HG03521 (cell line): ENCODE measurements around the gene ABHD6.
"Not testable (repeated sequence)": the region's sequence is repeated elsewhere in the genome, so short reads cannot be mapped to it uniquely, and the experiment has no call there.

Source experiments
- ATAC-seq: cut with Tn5 transposase; IDR thresholded peaks from one replicate; pipeline ENCODE4 v1.9.1; 2021; ENCODE audit warnings: mild to moderate bottlenecking, moderate library complexity; ENCODE audit not compliant: unreplicated experiment

Gene ABHD6

DNA sequence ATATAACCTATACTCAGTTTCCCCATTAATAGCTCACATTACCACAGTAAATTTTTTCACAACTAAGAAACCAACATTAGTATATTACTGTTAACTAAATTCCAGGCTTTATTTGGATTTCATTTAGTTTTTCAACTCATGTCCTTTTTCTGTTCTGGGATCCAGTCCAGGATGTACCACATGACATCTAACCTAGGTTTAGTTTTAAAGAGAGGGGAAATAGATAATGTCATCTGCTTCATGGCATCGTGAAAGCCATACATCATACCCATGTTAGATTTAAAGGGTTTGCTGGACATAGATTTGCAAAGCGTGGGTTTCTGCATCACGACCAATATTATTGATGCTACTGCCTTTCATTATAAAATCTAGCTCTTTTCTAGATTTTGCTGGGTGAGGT is 35.3 kb downstream of the ABHD6 start:
- ATAC-seq: no peak

- ATAC-seq: not testable (repeated sequence)
Observed at GRCh38 chr3:58273362-58273761, 35.8 kb downstream of the ABHD6 start.

DNA sequence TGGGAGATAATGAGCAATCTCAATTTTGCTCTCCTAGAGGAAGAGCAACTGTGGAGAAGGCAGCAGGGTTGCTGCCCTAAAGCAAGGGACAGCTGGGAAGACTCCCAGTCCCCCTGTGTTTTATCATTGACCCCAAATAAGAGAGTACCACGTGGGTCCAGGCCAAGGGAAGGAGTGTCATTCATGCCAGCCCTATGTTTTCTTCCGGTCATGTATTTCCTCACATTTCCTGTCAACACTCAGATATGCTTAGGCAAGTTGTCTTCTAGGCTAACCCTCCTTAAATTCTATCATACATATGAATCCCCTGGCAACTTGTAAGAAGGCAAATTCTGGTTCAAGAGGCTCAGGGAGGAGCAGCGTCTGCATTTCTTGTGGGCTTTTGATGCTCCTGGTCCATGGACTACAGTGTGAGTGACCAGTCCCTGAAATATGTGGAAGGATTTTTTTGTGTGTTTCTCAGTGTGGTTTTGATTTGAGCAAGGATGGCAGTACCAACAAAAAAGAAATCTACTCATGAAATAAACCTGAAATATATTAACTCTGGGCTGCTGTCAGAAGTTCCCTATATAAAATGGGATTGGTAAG is 36.5 kb downstream of the ABHD6 start:
- ATAC-seq: no peak

DNA sequence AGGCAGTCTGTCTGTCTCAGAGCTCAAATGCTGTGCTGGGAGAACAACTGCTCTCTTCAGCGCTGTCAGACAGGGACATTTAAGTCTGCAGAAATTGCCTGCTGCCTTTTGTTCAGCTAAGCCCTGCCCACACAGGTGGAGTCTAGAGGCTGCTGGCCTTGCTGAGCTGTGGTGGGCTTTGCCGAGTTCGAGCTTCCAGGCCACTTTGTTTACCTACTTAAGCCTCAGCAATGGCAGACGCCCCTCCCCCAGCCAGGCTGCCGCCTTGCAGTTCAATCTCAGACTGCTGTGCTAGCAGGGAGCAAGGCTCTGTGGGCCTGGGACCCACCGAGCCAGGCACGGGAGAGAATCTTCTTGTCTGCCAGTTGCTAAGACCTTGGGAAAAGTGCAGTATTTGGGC is 43.5 kb downstream of the ABHD6 start:
- ATAC-seq: no peak

GRCh38 chr3:58285334-58285733 is 47.7 kb downstream of the ABHD6 start:
- no peak for ATAC-seq

GRCh38 chr3:58287354-58287753 is 49.8 kb downstream of the ABHD6 start:
- no peak for ATAC-seq

- no peak for ATAC-seq
Observed at GRCh38 chr3:58288011-58288728, 50.6 kb downstream of the ABHD6 start.

GRCh38 chr3:58288964-58289613 is 51.5 kb downstream of the ABHD6 start:
- not testable (repeated sequence) for ATAC-seq

DNA sequence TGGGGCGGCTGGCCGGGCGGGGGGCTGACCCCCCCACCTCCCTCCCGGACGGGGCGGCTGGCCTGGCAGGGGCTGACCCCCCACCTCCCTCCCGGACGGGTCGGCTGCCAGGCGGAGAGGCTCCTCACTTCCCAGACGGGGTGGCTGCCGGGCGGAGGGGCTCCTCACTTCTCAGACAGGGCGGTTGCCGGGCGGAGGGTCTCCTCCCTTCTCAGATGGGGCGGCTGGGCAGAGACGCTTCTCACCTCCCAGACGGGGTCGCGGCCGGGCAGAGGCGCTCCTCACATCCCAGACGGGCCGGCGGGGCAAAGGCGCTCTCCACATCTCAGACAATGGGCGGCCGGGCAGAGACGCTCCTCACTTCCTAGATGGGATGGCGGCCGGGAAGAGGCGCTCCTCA is 52.9 kb downstream of the ABHD6 start:
- ATAC-seq: not testable (repeated sequence)

DNA sequence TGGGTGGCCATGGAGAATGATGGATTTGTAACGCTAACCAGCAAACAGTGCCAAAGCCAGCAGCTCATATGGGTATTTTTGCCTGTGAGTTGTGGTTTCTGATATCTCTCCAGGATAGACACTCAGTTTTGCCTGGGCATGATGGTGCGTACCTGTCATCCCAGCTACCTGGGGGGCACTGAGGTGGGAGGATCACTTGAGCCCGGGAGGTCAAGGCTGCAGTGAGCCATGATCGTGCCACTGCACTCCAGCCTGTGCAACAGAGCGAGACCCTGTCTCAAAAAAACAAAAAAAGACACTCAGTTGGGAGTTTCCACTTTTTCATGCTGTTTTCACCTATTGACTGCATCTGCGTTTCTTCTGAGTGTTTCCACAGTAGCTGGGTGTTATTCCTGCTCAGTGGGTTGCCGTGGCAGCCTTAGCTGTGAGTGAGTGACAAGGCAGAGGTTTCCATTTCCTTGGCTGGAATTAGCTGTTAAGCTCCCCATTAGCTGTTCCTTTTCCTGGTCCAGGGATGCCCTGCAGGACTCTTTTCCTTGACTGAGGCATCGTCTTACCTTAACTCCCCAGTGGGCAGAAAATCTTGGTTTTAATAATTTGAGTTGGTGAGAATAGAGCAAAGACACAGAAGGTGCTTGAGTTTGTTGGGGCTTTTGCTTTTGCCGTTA is 54.2 kb downstream of the ABHD6 start:
- no peak for ATAC-seq

DNA sequence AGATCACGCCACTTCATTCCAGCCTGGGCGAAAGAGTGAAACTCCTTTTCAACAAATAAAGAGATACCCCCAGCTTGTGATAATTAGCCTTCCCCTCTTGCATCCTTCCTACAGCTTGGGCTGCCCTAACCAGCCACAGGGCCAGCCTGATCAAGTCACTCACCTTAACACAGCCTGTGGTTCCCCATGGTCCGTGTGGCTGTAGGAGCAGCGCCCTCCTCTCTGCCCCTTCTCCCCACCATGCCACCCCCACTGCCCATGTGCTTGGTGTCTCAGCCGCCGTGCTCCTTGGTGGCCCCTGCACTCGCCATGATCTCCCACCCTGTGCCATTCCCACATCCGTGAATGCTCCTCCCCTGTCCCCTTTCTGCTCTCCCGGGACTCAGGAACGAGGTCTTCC is 55.3 kb downstream of the ABHD6 start:
- no peak for ATAC-seq

DNA sequence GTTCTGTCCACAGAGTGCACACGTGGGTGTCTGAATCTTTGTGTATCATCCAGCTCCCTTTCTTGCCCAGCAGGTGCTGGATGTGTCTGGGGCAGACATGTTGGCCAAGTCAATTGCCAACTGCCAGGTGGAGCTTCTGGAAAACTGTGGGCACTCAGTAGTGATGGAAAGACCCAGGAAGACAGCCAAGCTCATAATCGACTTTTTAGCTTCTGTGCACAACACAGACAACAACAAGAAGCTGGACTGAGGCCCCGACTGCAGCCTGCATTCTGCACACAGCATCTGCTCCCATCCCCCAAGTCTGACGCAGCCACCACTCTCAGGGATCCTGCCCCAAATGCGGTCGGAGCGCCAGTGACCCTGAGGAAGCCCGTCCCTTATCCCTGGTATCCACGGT is 55.9 kb downstream of the ABHD6 start:
- ATAC-seq: no peak

GRCh38 chr3:58296269-58296668 is 58.7 kb downstream of the ABHD6 start:
- no peak for ATAC-seq

- ATAC-seq: no peak
Observed at GRCh38 chr3:58296843-58297242, 59.3 kb downstream of the ABHD6 start.

GRCh38 chr3:58298190-58298589 is 60.6 kb downstream of the ABHD6 start:
- no peak for ATAC-seq

DNA sequence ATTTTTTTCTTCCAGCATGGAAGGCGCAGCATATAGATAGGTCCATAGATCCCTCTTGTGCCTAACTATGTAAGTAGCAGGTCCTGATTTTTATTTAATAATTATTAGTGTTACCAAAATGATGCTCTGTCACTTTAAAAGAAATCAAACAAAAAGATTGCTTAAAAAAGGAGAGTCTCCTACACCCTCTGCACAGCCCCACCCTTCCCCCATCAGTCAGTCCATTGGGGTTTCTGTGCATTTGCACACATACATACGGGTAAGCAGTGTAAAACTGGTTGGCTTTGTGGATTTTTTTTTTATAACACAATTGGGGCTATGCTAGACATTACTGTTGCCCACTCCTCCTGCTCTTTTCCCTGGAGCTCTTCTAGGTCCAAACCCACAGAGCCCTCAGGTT is 61.5 kb downstream of the ABHD6 start:
- no peak for ATAC-seq

- no peak for ATAC-seq
Observed at GRCh38 chr3:58299839-58300516, 62.4 kb downstream of the ABHD6 start.

DNA sequence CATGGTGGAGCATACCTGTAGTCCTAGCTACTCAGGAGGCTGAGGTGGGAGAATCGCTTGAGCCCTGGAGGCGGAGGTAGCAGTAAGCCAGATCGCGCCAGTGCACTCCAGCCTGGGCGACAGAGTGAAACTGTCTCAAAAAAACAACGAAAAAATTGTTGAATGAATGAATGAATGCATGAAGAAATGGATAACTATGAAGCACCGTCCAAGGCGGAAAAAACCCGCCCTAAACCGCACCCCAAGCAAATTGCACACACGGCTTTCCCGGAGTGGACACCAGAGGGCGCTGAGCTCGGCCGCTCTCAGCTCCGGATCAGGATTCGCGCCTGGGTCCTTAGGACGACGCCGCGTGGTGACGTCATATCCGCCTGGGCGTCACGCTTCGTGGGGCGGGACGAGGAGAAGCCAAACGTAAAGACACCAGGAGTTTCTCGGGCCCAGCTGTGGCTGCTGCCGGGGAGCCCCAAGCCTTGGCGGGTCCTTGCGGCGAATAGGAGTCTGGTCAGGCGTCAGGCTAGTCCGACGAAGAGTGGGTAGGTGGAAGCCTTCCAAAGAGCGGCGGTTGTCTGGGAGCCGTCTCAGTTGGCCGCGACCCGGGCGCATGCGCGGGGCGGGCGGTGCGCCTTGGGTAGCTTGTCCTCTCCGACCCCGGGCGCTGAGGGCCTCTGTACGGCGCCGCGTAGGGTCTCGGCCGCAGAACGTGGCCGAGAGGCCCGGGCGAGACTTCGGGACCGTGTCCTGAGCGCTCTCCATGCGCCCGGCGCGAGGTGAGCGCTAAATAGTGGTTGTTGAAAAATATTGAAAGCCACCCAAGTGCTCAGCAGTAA is 68.5 kb downstream of the ABHD6 start, which contains the start of the genes HTD2 and RPP14:
Gene HTD2 (plus strand): TSS at position 639 of the 830 bp plus-strand sequence. CDS start 11,094 bp downstream, outside the sequence.
Gene RPP14 (plus strand): TSS at position 364 of the 830 bp plus-strand sequence. CDS start 4,085 bp downstream, outside the sequence.
- ATAC-seq: peak; percentile 84

DNA sequence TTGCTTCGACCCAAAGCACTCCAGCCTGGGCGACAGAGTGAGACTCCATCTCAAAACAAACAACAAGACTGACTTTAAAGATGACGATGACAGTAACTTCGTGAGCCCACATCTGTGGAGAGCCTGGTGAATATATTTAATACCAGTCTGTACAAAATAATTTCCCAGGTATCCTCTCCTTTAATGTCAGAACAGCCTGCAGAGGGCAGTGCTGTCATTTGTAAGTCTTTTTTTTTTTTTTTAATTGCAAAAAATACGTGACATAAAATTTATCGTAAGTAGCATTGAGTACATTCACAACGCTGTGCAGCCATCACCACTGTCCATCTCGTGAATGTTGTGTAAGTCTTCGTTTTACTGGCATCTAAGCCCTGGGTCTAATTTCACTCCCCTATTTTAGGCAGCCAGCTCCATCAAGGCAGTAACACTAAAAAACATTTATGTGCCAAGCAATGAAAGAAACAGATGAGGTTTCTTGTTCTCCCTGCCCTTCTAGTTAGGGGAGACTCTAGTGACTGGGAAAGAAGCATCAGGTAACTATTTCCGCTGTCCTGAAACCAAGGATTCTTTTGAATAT is 70.1 kb downstream of the ABHD6 start:
- ATAC-seq: no peak

- no peak for ATAC-seq
Observed at GRCh38 chr3:58308728-58309127, 71.1 kb downstream of the ABHD6 start.
